Loucy (cell line): ENCODE measurements around the gene AKT1S1.

Source experiments
- H2AFZ ChIP-seq: fragments of 200-600 bp; sonication (generic); 2 replicates; pipeline ENCODE4 v1.6.0; 2016; ENCODE audit warnings: antibody characterized with exemption, mild to moderate bottlenecking, low read length, moderate library complexity
- H3F3A ChIP-seq: fragments of 200-600 bp; 2 replicates; pipeline ENCODE4 v1.6.0; 2016; ENCODE audit warnings: antibody characterized with exemption, low read depth, mild to moderate bottlenecking
- H3K27me3 ChIP-seq: fragments of 200-600 bp; sonication (generic); 2 replicates; pipeline ENCODE4 v1.6.1; 2014; ENCODE audit warnings: low read length, mild to moderate bottlenecking; ENCODE audit not compliant: insufficient read depth, poor library complexity, severe bottlenecking
- H3K36me3 ChIP-seq: fragments of 200-600 bp; sonication (generic); 2 replicates; pipeline ENCODE4 v1.6.1; 2016; ENCODE audit warnings: low read length; ENCODE audit not compliant: insufficient read depth
- H3K4me1 ChIP-seq: fragments of 200-600 bp; sonication (generic); 2 replicates; pipeline ENCODE4 v1.5.1; 2014; ENCODE audit warnings: low read length, mild to moderate bottlenecking; ENCODE audit not compliant: insufficient read depth, poor library complexity, severe bottlenecking
- H3K4me2 ChIP-seq: fragments of 200-600 bp; sonication (generic); 2 replicates; pipeline ENCODE4 v1.6.0; 2014; ENCODE audit warnings: antibody characterized with exemption, low read length, low read depth, mild to moderate bottlenecking; ENCODE audit not compliant: poor library complexity, severe bottlenecking
- H3K4me3 ChIP-seq: fragments of 200-600 bp; sonication (generic); 2 replicates; pipeline ENCODE4 v1.5.1; 2014; ENCODE audit warnings: low read length, mild to moderate bottlenecking, mixed read lengths; ENCODE audit not compliant: poor library complexity, severe bottlenecking
- H3K79me2 ChIP-seq: fragments of 200-600 bp; sonication (generic); 2 replicates; pipeline ENCODE4 v1.6.1; 2014; ENCODE audit warnings: low read length; ENCODE audit not compliant: insufficient read depth
- H3K9ac ChIP-seq: fragments of 200-600 bp; sonication (generic); 2 replicates; pipeline ENCODE4 v1.6.0; 2014; ENCODE audit warnings: mild to moderate bottlenecking, low read depth, low read length, moderate library complexity; ENCODE audit not compliant: poor library complexity, severe bottlenecking
- H3K9me2 ChIP-seq: fragments of 200-600 bp; sonication (generic); replicated peaks from 2 replicates; pipeline ENCODE4 v1.6.1; 2016; ENCODE audit warnings: low read depth, low read length, mixed read lengths
- H3K9me3 ChIP-seq: fragments of 200-600 bp; sonication (generic); 2 replicates; pipeline ENCODE4 v1.6.1; 2014; ENCODE audit warnings: mild to moderate bottlenecking, antibody characterized with exemption, low read length, low read depth; ENCODE audit not compliant: insufficient read depth
- H4K20me1 ChIP-seq: fragments of 200-600 bp; sonication (generic); 2 replicates; pipeline ENCODE4 v1.6.0; 2014; ENCODE audit warnings: antibody characterized with exemption, low read length, mild to moderate bottlenecking; ENCODE audit not compliant: insufficient read depth, poor library complexity, severe bottlenecking
- CTCF ChIP-seq: fragments of 200-600 bp; sonication (generic); conservative IDR thresholded peaks from 2 replicates; pipeline ENCODE4 v1.5.1; 2014; ENCODE audit warnings: mild to moderate bottlenecking, antibody characterized with exemption, low read length
- EZH2phosphoT487 ChIP-seq: fragments of 200-600 bp; IDR thresholded peaks from 2 replicates; pipeline ENCODE4 v1.6.1; 2018; ENCODE audit warnings: antibody characterized with exemption, mild to moderate bottlenecking, moderate library complexity, borderline replicate concordance

AKT1S1 gene

DNA sequence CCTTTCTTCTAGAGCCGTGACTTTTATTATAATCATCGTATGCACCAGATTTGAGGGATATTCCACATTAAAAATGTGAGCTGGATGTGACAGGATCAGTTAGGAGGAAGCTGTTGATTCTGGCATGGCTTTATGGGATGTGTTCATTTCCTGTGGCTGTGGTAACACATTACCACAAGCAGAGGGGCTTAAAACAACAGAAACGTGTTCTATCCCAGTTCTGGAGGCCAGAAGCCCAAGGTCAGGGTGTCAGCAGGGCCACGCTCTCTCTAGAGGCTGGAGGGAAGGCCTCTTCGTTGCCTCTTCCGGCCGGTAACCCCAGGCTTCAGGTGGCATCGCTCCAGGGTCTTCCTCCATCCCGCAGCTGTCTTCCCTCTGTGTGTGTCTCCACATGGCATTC, 44.6 kb downstream of the AKT1S1 start:
- H3K4me3 ChIP-seq: peak overlapping the region; percentile 14
- H3K9ac ChIP-seq: peak overlapping the region; percentile 45
- H3K9me2 ChIP-seq: no peaks in the 10 kb centered on the region
- H3K9me3 ChIP-seq: no peaks in the 10 kb centered on the region
- no peak overlapping the region for H2AFZ ChIP-seq
- H3K27me3 ChIP-seq: no peaks in the 10 kb centered on the region
- peaks cover 3% of the 10 kb centered on the region for H4K20me1 ChIP-seq
- peaks cover 33% of the 10 kb centered on the region for H3K4me1 ChIP-seq
- peak overlapping the region; percentile 65 for H3K4me2 ChIP-seq
- peaks cover 50% of the 10 kb centered on the region; the same call in 1 of the 2 replicates for H3K36me3 ChIP-seq
- no peaks in the 10 kb centered on the region for H3K79me2 ChIP-seq
- no peaks in the 10 kb centered on the region for H3F3A ChIP-seq
- TF ChIP-seq EZH2phosphoT487 (no peak), CTCF (no peak)

- Histone ChIP-seq H3K79me2 (peaks cover 2% of the 10 kb centered on the region; the same call in 1 of the 2 replicates), H4K20me1 (peaks cover 3% of the 10 kb centered on the region), H3K9me3 (no peaks in the 10 kb centered on the region), H3K4me2 (no peak overlapping the region), H3K36me3 (peaks cover 50% of the 10 kb centered on the region; the same call in 1 of the 2 replicates), H3K4me1 (peaks cover 33% of the 10 kb centered on the region), H2AFZ (no peak overlapping the region), H3K27me3 (no peaks in the 10 kb centered on the region), H3F3A (no peaks in the 10 kb centered on the region), H3K4me3 (no peak overlapping the region), H3K9ac (peak overlapping the region; percentile 41), H3K9me2 (no peaks in the 10 kb centered on the region)
- TF ChIP-seq CTCF (no peak), EZH2phosphoT487 (no peak)
These were observed 45.6 kb downstream of the AKT1S1 start for GRCh38 chr19:49831592-49831991.

DNA sequence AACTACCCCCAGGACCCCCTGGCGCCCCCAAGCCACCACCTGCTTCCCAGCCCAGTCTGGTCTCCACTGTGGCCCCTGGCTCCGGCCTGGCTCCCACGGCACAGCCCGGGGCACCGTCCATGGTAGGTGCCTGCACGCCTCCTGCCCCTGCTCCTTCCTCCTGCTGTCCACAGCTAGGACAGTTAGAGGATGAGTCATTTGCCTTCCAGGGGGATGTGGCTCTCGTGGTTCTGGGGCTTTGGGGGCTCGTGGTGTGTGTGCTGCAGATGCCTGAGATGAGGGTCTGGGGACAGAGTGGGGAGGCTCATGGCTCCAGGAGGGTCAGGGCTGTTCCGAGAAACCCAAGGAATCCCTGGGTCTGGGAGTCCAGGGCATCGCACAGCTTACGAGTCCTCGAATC, 46.4 kb downstream of the AKT1S1 start:
- Histone ChIP-seq H3F3A (no peaks in the 10 kb centered on the region), H4K20me1 (peaks cover 3% of the 10 kb centered on the region), H3K9me3 (no peaks in the 10 kb centered on the region), H3K36me3 (peaks cover 42% of the 10 kb centered on the region; the same call in 1 of the 2 replicates), H3K4me2 (peak overlapping the region; percentile 27), H2AFZ (no peak overlapping the region), H3K4me3 (no peak overlapping the region), H3K4me1 (peaks cover 33% of the 10 kb centered on the region), H3K9me2 (no peaks in the 10 kb centered on the region), H3K79me2 (peaks cover 6% of the 10 kb centered on the region; the same call in 1 of the 2 replicates), H3K27me3 (no peaks in the 10 kb centered on the region), H3K9ac (peak overlapping the region; percentile 41)
- TF ChIP-seq CTCF (no peak), EZH2phosphoT487 (no peak)
